Activated CD4-positive, CD25-positive, alpha-beta regulatory T cell treated with anti-CD3 and anti-CD28 coated beads, Interleukin-2, amount 50 U/mL, for 16 hours (primary cell): ENCODE results near the gene TAPBPL.
"Not testable (repeated sequence)": the region's sequence is repeated elsewhere in the genome, so short reads cannot be mapped to it uniquely, and the experiment has no call there.

ENCODE experiments used
- DNase-seq: peaks from one replicate; pipeline ENCODE4 v3.0.0-alpha.2; 2020; ENCODE audit warnings: low read depth, low spot score

Gene TAPBPL

DNA sequence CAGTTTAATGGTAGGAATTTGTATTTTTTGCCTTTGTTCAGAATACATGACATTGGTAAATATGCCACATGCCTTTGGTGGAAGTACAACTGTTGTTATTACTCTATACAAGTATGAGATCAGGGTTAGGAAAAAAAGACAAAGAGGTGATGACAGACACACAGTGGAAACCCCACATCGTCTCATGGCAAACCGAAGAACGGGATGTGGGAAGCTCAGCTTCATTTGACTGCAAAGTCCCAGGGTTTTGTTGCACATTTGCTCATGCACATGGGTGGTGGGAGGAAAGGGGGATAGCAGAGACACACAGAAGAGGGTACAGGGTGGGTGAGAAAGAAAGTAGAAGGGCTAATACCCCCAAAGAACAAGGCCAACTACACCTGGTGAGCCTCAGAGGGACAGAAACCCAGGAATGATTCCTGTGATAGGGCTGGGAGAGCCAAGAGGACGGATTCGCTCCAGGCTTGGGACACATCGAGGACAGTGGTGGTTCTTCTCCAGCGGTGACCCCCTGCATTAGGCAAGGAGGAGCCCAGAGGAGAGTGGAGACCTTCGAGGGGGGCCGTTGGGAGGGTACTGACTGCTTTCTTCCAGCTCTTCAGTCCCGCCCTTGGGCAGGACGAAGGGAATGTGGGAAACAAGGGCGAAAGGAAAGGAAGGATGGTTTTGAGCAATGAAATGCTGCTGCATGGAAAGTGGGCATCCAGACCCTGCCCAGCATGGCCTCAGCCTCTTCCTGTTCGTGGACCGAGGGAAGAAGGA lies 10.6 kb downstream of the TAPBPL start:
- no peak for DNase-seq

DNA sequence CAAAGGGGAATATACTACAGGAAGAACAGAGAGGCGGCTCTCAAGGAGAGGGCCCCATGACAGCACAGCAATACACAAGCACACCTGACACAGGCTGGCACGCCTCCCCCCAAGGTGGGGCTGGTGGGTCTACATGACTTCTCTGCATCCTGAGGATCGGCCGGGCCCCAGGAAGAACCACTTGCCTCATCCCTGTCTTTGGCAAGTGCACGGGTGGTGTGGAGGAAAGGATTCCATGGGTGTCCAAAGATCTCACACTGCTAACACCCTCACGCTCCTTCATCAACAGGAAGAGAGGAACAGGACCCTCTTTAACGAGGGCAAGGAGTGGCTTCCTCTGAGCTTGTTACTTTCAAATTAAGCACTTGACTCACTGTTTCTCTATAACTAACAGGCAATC lies 11.4 kb downstream of the TAPBPL start:
- DNase-seq: no peak

DNA sequence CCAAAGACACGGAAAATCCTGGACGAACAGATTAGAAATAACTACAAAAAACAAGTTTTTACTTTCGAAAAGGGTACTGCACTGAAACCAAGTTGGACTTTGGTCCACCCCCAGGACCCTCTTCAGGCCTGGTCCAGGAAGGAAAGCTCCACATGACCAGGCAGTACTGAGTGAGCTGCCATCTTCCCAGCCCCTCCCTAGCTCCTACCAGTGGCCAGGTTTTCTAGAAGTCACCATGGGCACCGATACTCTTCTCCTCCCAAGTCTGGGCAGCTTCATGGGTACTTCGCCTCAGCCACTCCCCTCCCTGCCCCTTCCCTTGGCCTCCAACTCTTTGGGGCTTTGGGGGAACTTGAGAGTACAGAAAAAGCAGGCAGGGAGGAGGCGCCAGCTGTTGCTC lies 12.0 kb downstream of the TAPBPL start:
- DNase-seq: no peak

DNA sequence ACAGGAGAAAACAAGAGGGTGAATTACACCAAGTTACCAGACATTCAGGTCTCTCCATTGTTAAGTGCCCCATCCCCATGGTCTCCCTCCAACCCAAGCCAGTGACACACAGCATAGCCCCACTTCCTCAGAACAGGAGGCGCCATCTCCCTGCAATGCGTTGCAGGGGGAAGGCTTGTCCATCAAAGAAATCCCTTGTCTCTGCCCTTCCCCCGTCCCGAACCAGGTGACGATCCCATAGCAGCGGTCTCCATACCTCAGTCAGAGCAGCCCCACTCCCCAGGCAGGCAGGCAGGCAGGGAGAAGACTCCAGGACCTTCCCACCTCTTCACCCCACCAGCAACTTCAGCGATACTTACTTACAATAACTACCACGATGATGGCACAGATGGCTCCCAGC lies 12.7 kb downstream of the TAPBPL start:
- DNase-seq: no peak

DNA sequence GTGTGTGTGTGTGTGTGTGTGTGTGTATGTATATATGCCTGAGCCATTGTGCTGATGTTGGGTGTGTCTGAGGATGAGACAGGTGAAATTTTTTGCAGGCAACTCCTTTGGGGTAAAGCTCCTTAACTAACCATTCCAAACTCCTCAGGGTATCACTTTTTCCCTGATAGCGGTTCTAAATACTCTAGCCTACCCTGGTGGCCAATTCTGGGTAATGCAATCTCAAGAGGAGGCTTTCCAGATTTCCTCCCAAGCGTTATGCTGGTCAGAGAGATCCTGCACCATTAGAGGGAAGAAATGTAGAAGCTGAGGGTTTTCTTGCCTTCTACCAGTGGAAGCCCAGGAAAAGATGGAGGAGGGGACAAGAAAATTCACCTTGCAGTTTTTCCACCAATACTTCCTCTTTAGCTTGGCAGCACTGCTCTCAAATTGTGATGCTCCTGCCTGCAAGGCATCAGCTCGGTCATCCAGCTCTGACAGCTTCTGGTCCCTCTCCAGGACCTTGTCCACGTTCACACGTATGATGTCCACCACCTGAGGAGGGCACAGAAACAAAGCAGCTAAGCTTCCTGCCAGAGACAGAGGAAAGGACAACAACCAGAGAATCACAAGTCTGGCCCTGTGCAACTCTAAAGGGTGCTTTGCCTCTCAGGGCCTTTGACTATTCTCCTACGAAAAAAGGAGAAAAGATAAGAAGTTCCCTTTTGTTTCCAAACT lies 13.8 kb downstream of the TAPBPL start:
- DNase-seq: no peak

DNA sequence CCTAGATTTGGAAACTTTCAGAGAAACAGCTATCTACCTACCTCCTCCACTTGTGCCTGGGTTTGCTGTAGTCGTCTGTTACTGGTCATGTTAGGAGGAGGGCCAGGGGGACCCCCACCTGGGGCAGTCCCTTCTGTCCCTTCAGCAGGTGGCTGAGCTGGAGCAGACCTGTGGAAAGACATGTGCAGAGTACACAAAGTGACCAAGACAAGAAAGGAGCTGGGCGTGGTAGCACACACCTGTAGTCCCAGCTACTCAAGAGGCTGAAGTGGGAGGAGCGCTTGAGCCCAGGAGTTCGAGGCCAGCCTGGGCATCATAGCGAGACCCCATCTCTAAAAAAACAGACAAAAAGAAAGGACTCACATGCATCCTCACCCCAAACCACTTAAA lies 14.3 kb downstream of the TAPBPL start:
- no peak for DNase-seq

DNA sequence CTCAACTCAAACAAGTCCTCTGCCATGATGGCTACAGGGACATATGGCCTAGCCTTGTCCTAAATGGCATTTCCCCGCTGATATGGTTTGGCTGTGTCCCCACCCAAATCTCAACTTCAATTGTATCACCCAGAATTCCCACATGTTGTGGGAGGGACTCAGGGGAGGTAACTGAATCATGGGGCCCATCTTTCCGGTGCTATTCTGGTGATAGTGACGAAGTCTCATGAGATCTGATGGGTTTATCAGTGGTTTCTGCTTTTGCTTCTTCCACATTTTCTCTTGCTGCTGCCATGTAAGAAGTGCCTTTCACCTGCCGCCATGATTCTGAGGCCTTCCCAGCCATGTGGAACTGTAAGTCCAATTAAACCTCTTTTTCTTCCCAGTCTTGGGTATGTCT lies 14.9 kb downstream of the TAPBPL start:
- DNase-seq: not testable (repeated sequence)

DNA sequence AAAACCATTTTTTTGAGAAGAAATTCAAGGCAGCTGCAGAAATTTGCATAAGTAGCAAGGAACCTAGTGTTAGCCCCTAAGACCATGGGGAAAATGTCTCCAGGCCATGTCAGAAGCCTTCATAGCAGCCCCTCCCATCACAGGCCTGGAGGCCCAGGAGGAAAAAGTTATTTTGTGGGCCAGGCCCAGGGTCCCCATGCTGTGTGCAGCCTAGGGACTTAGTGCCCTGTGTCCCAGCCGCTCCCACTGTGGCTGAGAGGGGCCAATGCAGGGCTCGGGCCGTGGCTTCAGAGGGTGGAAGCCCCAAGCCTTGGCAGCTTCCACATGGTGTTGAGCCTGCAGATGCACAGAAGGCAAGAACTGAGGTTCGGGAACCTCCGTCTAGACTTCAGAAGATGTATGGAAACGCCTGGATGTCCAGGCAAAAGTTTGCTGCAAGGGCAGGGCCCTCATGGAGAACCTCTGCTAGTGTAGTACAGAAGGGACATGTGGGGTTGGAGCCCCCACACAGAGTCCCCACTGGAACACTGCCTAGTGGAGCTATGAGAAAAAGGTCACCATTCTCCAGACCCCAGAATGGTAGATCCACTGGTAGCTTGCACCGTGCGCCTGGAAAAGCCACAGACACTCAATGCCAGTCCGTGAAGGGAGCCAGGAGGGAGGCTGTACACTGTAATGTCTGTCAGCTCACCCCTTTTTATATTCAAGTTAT lies 15.9 kb downstream of the TAPBPL start:
- DNase-seq: not testable (repeated sequence)

DNA sequence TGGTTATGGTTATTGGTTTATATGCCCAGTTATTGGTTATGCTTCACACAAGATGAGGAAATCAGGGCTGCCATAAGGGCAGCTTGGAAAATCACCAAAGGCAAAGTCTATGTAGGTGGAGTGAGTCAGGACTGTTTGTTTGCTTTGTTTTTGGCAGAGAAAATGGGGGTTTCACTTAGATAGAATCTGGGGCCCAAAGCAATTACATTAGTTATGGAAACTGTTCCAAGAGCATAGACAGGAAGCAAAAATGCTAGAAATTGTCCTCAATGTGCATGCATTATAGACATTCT lies 16.4 kb downstream of the TAPBPL start:
- no peak for DNase-seq

DNA sequence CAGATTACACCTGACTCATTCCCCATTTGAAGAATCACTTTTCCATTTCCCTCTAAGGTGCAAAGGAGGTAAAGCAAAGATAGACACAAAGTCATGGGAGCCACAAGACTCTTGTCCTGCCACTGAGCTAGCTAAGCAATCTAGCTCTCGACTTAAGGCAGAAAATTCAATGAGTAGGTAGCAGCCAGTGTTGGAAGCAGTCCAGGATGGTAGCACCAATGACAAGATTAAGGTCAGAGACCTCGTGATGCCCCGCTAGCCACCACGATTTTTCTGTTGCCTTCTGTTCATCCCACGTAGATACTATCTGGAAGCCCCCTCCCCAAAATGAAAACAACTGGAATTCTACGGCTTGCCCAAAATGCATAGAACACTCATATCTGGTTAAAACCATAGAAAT lies 17.2 kb downstream of the TAPBPL start:
- no peak for DNase-seq

DNA sequence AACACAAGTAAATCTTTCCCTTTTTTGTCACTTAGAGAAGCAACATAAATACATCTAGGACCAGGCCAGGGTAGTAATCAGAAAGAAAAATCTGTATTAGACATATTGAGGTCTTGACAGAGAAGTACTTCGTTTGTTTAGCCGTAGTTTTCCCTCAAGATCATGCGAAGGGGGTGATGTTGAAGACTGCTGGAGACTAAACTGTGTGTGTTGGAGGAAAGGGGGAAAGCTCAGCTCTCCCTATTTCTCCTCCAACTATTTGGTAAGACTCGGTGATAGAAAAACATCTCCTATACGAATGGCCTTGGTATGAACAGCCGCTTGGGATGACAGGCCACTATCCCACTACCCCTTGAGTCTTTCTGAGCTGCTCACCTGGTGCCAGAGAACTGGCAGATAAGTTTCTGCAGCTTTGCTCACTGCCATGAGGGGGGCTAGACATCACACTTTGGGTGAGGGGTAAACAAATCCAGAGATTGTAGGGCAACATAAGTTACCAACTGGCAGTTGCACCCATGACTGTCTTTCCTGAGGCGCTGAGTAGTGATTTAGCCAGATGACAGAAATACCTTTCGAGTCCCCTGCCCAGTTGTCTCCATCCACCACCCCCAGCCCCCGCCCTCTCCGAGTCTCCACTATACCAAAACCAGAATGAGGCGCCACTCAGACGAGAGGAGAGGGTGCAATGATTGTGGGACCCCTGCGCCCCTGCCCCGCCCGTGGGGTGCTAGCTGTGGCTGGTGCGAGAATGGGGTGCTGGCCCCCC lies 17.9 kb downstream of the TAPBPL start:
- no peak for DNase-seq

DNA sequence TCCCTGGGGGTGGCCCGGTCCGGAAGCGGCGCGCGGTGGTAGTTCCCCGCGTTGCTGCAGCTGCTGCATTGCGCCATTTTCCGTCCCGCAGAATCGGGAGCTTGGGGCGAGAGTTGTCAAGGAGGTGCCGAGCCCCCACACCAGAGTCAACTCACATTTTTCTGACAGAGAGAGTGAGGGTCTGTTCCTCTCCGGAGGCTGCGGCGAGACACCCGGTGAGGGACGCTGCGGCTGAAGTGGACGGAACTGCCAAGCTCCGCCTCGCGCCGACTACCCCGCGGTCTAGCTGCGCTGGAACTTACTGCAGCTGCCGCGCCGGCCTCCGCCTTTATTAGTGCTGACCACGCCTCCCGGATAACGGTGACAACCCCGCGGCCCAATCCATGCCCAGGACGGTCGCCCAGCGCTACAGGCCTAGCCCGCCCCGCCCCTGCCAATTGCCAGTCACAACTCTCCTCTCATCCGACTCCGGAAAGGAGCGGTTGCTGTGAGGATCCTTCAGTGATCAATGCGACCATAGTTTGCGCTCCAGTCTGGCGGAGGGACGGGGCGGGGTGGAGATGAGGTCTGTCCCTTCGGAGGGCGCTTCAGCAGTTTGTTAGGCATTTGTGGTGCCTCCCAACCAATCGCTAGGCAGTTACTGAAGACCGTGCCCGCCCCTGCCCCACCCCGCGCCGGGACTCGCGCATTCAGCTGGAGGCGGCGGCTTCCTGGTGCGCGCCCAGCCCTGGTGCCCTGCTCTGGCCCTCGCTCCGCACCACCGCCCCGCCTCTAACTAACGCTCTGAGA lies 18.7 kb downstream of the TAPBPL start, which contains the start of gene VAMP1:
Gene VAMP1 (minus strand): TSS at position 303 of the 789 bp plus-strand sequence. CDS start 146 bp downstream, at position 157.
- DNase-seq: peak; percentile 94

DNA sequence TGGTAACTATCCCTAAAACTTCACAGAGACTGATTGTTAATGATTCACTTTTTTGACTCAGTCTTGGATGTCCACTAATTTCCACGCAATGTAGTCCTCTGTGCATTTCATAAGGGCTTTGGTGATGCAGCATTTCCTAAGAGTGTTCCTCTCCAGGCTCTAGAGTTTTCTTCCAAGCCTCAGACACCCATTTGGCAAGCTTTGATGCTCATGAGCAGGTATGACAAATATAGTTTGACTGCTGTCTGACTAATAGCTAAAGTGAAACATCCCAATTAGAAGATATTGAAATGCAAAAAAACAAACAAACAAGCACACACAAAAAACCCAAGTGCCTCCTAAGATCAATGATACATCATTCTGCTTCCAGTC lies 20.1 kb downstream of the TAPBPL start:
- no peak for DNase-seq

DNA sequence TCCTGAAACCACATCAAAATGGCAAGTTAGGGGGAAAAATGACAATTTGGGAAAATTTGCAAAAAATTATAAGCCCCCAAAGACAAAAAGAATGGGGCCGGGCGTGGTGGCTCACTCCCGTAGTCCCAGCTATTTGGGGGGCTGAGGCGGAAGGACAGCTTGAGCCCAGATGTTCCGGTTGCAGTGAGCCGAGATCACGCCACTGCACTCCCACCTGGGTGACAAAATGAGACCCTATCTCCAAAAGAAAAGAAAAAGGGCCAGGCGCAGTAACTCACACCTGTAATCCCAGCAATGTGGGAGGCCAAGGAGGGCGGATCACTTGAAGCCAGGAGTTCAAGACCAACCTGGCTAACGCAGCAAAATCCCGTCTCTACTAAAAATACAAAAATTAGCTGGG lies 20.6 kb downstream of the TAPBPL start:
- no peak for DNase-seq

DNA sequence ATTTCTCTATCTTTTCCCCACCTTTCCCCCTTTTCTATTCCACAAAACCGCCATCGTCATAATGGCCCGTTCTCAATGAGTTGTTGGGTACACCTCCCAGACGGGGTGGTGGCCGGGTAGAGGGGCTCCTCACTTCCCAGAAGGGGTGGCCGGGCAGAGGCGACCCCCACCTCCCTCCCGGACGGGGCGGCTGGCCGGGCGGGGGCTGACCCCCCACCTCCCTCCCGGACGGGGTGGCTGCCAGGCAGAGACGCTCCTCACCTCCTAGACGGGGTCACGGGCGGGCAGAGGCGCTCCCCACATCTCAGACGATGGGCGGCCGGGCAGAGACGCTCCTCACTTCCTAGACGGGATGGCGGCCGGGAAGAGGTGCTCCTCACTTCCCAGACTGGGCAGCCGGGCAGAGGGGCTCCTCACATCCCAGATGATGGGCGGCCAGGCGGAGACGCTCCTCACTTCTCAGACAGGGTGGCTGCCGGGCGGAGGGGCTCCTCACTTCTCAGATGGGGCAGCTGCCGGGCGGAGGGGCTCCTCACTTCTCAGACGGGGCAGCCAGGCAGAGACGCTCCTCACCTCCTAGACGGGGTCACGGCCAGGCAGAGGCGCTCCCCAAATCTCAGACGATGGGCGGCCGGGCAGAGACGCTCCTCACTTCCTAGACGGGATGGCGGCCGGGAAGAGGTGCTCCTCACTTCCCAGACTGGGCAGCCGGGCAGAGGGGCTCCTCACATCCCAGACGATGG lies 23.6 kb downstream of the TAPBPL start:
- DNase-seq: not testable (repeated sequence)

DNA sequence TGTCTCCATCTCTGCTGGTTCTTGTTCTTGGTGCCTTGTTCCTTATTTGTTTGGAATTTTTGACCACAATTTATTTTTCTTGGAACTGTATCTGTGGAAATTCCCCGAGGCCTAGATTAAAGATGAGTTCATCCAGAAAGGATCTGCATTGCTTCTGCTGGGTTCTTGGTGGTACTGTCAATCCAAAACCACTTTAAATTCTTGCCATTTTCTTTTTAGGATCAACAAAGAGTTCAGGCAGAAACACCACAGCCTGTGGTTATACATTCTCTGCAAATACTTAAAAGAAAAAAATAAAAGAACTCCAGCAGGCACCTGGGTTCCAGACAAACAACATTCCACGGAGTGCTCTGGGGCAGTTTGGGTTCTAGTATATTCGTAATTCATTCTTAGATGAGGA lies 24.6 kb downstream of the TAPBPL start:
- no peak for DNase-seq

DNA sequence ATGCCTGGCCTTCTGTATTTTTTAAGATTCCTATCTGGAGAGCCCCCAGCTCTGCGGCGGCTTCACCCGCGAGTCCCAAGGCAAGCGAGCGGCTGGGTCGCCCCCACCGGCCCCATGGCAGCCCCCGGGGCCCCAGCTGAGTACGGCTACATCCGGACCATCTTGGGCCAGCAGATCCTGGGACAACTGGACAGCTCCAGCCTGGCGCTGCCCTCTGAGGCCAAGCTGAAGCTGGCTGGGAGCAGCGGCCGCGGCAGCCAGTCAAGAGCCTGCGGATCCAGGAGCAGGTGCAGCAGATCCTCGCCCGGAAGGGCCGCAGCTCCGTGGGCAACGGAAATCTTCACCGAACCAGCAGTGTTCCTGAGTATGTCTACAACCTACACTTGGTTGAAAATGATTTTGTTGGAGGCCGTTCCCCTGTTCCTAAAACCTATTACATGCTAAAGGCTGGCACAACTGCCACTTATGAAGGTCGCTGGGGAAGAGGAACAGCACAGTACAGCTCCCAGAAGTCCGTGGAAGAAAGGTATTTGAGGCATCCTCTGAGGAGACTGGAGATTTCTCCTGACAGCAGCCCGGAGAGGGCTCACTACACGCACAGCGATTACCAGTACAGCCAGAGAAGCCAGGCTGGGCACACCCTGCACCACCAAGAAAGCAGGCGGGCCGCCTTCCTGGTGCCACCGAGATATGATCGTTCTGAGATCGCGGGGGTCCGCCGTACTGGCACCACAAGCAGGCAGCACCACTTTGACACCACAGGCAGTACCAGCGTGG lies 25.9 kb downstream of the TAPBPL start:
- DNase-seq: not testable (repeated sequence)

DNA sequence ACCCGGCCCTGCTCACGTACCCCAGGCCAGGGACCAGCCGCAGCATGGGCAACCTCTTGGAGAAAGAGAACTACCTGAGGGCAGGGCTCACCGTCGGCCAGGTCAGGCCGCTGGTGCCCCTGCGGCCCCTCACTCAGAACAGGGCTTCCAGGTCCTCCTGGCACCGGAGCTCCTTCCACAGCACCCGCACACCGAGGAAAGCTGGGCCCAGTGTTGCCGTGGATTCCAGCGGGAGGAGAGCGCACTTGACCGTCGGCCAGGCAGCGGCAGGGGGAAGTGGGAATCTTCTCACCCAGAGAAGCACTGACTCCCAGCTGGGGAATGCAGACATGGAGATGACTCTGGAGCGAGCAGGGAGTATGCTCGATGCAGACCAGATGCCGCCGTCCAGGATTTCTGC lies 26.6 kb downstream of the TAPBPL start:
- no peak for DNase-seq

DNA sequence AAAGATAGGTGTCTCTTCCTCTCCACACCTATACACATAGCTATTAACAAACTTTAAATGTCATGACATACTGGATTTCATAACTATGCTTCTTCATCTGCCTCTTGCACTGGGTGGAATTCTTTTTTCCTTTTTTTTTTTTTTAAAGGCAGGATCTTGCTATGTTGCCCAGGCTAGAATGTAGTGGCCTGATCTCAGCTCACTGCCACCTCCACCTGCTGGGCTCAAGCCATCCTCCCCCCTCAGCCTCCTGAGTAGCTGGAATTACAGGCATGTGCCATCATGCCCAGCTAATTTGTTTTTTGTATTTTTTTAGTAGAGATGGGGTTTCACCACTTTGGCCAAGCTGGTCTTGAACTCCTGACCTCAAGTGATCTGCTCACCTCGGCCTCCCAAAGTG lies 36.4 kb downstream of the TAPBPL start:
- no peak for DNase-seq

DNA sequence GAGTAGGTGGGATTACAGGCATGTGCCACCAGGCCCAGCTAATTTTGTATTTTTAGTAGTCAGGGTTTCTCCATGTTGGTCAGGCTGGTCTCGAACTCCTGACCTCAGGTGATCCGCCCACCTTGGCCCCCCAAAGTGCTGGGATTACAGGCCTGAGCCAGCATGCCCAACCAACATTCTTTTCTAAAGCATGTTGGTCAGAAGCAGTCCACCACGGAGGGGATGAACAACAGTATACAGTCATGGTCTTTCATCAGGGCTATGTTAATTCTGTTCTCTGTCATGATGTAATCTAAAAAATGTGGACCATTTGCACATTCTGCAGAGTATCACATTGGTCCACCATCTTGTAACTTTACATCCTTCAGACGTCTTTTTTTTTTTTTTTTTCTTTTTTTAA lies 37.6 kb downstream of the TAPBPL start:
- no peak for DNase-seq
